Fibroblast of lung (primary cell): Measurements from ENCODE around the gene TRAPPC2. TPM values are rescaled to one million over a fixed set of nuclear protein-coding genes. Genes with fewer than 3 reads are reported as not detected.
"Not testable (repeated sequence)": the region's sequence is repeated elsewhere in the genome, so short reads cannot be mapped to it uniquely, and the experiment has no call there.

Experiments
- DNase-seq, 2 donors: peaks; one replicate each; pipeline versions ENCODE4 v3.0.0 to v3.0.0-alpha.2; 2010; ENCODE audit warnings: low read depth in 2 of 2
- H2AFZ ChIP-seq: 2 replicates; pipeline ENCODE4 v1.5.1; 2012; ENCODE audit warnings: low read length, control low read depth, inconsistent platforms
- H3K27ac ChIP-seq: 2 replicates; pipeline ENCODE4 v1.5.1; 2011; ENCODE audit warnings: low read length, control low read depth; ENCODE audit not compliant: insufficient read depth
- H3K27me3 ChIP-seq: 2 replicates; pipeline ENCODE4 v1.5.1; 2011; ENCODE audit warnings: mild to moderate bottlenecking, low read length; ENCODE audit not compliant: control insufficient read depth, insufficient read depth
- H3K36me3 ChIP-seq: 2 replicates; pipeline ENCODE4 v1.5.1; 2011; ENCODE audit warnings: low read length; ENCODE audit not compliant: control insufficient read depth, insufficient read depth
- H3K4me1 ChIP-seq: 2 replicates; pipeline ENCODE4 v1.5.1; 2011; ENCODE audit warnings: low read length; ENCODE audit not compliant: control insufficient read depth, insufficient read depth; ENCODE audit errors: extremely low read depth
- H3K4me2 ChIP-seq: 2 replicates; pipeline ENCODE4 v1.5.1; 2011; ENCODE audit warnings: low read length, control low read depth; ENCODE audit not compliant: insufficient read depth; ENCODE audit errors: extremely low read depth
- H3K4me3 ChIP-seq, 4 experiments: fragments of 200-600 bp in 1 of 4; sonication (generic) in 1 of 4; replicated peaks in 1 of 4; 2 replicates each; pipeline ENCODE4 v1.5.1; 2011 to 2016; ENCODE audit warnings: low read length in 4 of 4, low read depth in 3 of 4, mild to moderate bottlenecking in 3 of 4, control low read depth in 2 of 4, inconsistent platforms in 1 of 4, mixed read lengths in 1 of 4; ENCODE audit not compliant: insufficient read depth in 1 of 4; ENCODE audit errors: control extremely low read depth in 1 of 4
- H3K79me2 ChIP-seq: 2 replicates; pipeline ENCODE4 v1.5.1; 2012; ENCODE audit warnings: mild to moderate bottlenecking, low read length, inconsistent platforms; ENCODE audit not compliant: control insufficient read depth, insufficient read depth
- H3K9ac ChIP-seq: 2 replicates; pipeline ENCODE4 v1.5.1; 2011; ENCODE audit warnings: mild to moderate bottlenecking, low read length, control low read depth; ENCODE audit not compliant: insufficient read depth
- H3K9me3 ChIP-seq: 2 replicates; pipeline ENCODE4 v1.5.1; 2012; ENCODE audit warnings: low read depth, low read length; ENCODE audit not compliant: control insufficient read depth, insufficient read depth
- H4K20me1 ChIP-seq: 2 replicates; pipeline ENCODE4 v1.5.1; 2011; ENCODE audit warnings: low read length; ENCODE audit not compliant: control insufficient read depth, insufficient read depth; ENCODE audit errors: extremely low read depth
- CTCF ChIP-seq, 2 donors: IDR thresholded peaks in 1 of 2; conservative IDR thresholded peaks in 1 of 2; 1 replicate in 1 of 2; 2 replicates in 1 of 2; pipeline ENCODE4 v1.5.1; 2011 to 2012; ENCODE audit warnings: low read length in 2 of 2, control low read depth in 1 of 2, inconsistent platforms in 1 of 2, low read depth in 1 of 2, mild to moderate bottlenecking in 1 of 2
- EZH2 ChIP-seq: IDR thresholded peaks from 2 replicates; pipeline ENCODE4 v1.5.1; 2012; ENCODE audit warnings: low read length, control low read depth, mild to moderate bottlenecking; ENCODE audit errors: missing control alignments
- polyA plus RNA-seq, 2 donors: library from polyadenylated mRNA; depleted of rRNA in 1 of 2; stranded (reverse) in 1 of 2; unstranded in 1 of 2; fragments of >200 nt; gene quantifications; 2 replicates each; pipeline ENCODE4 v1.2.1, GENCODE V29; 2011 to 2012; ENCODE audit warnings: missing spikeins in 1 of 2
- total RNA-seq: library from RNA; depleted of rRNA; stranded (reverse); fragments of >200 nt; gene quantifications from 2 replicates; pipeline ENCODE4 v1.2.1, GENCODE V29; 2014

The TRAPPC2 gene
- total and polyA plus RNA-seq, 2 donors (not counting 1 experiment from before 2014, with no cell fraction given), result 16.0 to 22.0 TPM

GRCh38 chrX:13676885-13677284, 57.5 kb downstream of the TRAPPC2 start:
- Histone ChIP-seq H4K20me1 (no peaks in the 10 kb centered on the region), H3K79me2 (no peaks in the 10 kb centered on the region), H3K9ac (no peak overlapping the region), H3K4me3 (no peak overlapping the region), H3K4me2 (no peak overlapping the region), H3K27ac (no peak overlapping the region), H3K9me3 (no peaks in the 10 kb centered on the region), H3K27me3 (no peaks in the 10 kb centered on the region), H2AFZ (no peak overlapping the region), H3K4me1 (no peaks in the 10 kb centered on the region), H3K36me3 (no peaks in the 10 kb centered on the region)
- TF ChIP-seq CTCF (conservative IDR thresholded peaks at IDR 0.05 in 1 of 2, IDR thresholded peaks at IDR 0.05 in 1 of 2; ENCODE audit: low read depth in 1 of 2, low read length in 2 of 2) (no peak), EZH2 (no peak)
- DNase-seq, result no peak

- H2AFZ ChIP-seq, result no peak overlapping the region
- H3K27ac ChIP-seq, result no peak overlapping the region
- DNase-seq, result no peak
- no peak overlapping the region for H3K4me2 ChIP-seq
- no peak overlapping the region for H3K4me3 ChIP-seq
- H3K9me3 ChIP-seq, result no peaks in the 10 kb centered on the region
- H3K9ac ChIP-seq, result no peak overlapping the region
- TF ChIP-seq CTCF (conservative IDR thresholded peaks at IDR 0.05 in 1 of 2, IDR thresholded peaks at IDR 0.05 in 1 of 2; ENCODE audit: low read depth in 1 of 2, low read length in 2 of 2) (no peak), EZH2 (no peak)
- no peaks in the 10 kb centered on the region for H3K79me2 ChIP-seq
- no peaks in the 10 kb centered on the region for H3K27me3 ChIP-seq
- no peaks in the 10 kb centered on the region for H3K36me3 ChIP-seq
- no peaks in the 10 kb centered on the region for H3K4me1 ChIP-seq
- H4K20me1 ChIP-seq, result no peaks in the 10 kb centered on the region
Observed at GRCh38 chrX:13673016-13673415, 61.4 kb downstream of the TRAPPC2 start.

- no peak for DNase-seq
- TF ChIP-seq EZH2, result no peak
- no peak for TF ChIP-seq CTCF (conservative IDR thresholded peaks at IDR 0.05 in 1 of 2, IDR thresholded peaks at IDR 0.05 in 1 of 2; ENCODE audit: low read depth in 1 of 2, low read length in 2 of 2)
- Histone ChIP-seq H3K9ac (no peak overlapping the region), H2AFZ (no peak overlapping the region), H3K9me3 (no peaks in the 10 kb centered on the region), H3K4me1 (no peaks in the 10 kb centered on the region), H3K79me2 (no peaks in the 10 kb centered on the region), H4K20me1 (no peaks in the 10 kb centered on the region), H3K36me3 (no peaks in the 10 kb centered on the region), H3K27me3 (no peaks in the 10 kb centered on the region), H3K4me3 (no peak overlapping the region), H3K4me2 (no peak overlapping the region), H3K27ac (no peak overlapping the region)
Observed at GRCh38 chrX:13670197-13670596, 64.2 kb downstream of the TRAPPC2 start.

- H3K79me2 ChIP-seq, H3K4me1 ChIP-seq, H3K27ac ChIP-seq, H3K4me2 ChIP-seq, H3K27me3 ChIP-seq, H3K36me3 ChIP-seq, H3K4me3 ChIP-seq, H2AFZ ChIP-seq, H3K9me3 ChIP-seq, H3K9ac ChIP-seq, H4K20me1 ChIP-seq, DNase-seq: not testable (repeated sequence)
Observed at GRCh38 chrX:13669755-13670154, 64.7 kb downstream of the TRAPPC2 start.
